GM21619 (cell line): ENCODE data around the gene PLEKHA5.
"Not testable (repeated sequence)": the region's sequence is repeated elsewhere in the genome, so short reads cannot be mapped to it uniquely, and the experiment has no call there.

Source experiments
- ATAC-seq: cut with Tn5 transposase; IDR thresholded peaks from one replicate; pipeline ENCODE4 v1.9.1; 2021; ENCODE audit not compliant: unreplicated experiment

Gene PLEKHA5

GRCh38 chr12:19306366-19306765 lies 176.8 kb downstream of the PLEKHA5 start:
- no peak for ATAC-seq

DNA sequence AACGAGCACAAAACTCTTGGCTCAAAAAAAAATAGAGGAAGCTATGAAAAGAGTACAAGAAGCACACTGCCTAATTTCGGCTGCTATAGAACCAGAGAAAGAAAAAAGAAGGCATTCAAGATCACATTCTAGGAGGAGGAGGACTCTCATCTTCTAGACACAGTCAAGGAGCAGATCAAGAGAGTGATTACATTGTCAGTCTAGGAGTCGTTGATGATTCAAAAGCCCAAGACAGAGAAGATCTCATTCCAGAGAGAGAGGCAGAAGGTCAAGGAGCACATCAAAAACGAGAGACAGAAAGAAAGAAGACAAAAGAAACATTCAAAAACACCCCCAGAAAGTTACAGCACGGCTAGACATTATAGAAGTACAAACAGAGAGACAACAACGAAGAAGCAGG lies 177.9 kb downstream of the PLEKHA5 start:
- ATAC-seq: no peak

DNA sequence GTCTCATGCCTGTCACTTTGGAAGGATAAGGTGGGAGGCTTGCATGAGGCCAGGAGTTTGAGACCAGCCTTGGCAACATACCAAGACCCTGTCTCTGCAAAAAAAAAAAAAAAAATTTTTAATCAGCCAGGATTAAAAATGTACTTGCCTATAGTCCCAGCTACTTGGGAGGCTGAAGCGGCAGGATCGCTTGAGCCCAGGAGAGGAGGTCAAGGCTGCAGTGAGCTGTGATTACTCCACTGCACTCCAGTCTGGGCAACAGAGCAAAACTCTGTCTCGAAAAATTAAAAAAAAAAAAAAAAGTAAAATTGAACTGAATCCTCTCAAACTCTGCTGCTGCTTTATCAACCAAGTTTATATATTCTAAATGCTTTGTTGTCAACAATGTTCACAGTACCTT lies 181.6 kb downstream of the PLEKHA5 start:
- ATAC-seq: no peak

DNA sequence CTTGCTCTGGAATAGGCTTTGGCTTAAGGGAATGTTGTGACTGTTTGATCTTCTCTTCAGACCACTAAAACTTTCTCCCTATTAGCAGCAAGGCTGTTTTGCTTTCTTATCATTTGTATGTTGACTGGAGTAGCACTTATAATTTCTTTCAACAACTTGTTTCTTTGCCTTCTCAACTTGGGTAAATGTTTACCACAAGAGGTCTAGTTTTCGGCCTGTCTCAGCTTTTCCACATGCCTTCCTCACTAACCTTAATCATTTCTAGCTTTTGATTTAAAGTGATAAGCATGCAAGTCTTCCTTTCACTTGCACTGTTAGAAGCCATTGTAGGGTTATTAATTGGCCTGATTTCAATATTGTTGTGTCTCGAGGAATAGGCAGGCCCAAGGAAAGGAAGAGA lies 183.1 kb downstream of the PLEKHA5 start:
- no peak for ATAC-seq

GRCh38 chr12:19316425-19316824 lies 186.9 kb downstream of the PLEKHA5 start:
- no peak for ATAC-seq

DNA sequence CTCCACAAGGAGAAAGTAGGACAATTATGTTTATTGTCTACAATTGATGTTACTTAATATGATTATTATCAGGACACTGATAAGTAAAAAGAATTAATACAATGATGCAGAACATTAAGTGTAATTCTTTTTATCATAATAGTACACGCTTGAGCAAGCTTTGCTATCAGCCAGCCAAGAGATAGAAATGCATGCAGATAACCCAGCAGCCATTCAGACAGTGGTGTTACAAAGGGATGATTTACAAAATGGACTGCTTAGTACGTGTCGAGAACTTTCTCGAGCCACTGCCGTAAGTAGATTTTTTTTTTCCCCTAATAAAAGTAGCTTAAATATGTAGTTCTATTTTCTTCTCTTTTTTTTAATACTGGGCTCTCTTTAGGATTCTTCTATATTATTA lies 192.8 kb downstream of the PLEKHA5 start:
- no peak for ATAC-seq

DNA sequence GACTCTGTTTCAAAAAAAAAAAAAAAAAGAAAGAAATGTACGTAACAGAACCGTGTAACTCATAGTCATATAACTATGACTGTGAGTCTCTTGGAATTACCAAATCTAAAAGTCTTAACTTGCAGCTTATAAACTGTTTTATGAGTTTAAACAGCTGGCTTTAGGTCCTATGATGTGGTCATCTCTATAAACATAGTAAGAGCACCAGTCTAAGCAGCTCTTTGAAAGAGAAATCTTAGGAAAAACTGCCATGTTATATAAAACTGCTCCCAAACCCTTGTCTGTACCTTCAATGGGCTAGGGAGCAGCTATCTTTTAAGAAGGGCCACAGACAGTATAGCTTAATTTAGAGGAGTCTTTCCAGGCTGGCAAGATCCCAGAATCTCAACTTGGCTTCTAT lies 194.3 kb downstream of the PLEKHA5 start:
- ATAC-seq: no peak

DNA sequence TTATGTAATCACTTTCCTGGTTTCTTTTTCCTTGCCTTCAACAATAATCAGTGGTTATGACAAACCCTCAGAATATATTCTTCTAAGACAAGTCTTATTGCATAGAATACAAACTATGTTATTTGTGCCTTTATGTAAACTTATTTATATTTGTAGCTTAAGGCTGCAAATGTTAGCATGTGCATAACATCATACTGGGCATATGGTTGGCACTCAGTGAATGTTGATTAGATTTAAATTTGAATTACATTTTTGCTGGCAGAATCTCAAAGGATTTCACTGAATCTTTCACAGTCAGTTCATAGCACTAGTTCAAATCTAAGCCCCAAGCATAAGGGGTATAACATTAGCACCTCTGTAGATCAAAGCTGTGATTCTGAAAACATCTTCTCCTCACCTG lies 196.6 kb downstream of the PLEKHA5 start:
- ATAC-seq: no peak

- no peak for ATAC-seq
Measured at GRCh38 chr12:19332196-19332595, 202.7 kb downstream of the PLEKHA5 start.

GRCh38 chr12:19338405-19338804 lies 208.9 kb downstream of the PLEKHA5 start:
- ATAC-seq: no peak

- not testable (repeated sequence) for ATAC-seq
Measured at GRCh38 chr12:19350850-19351249, 221.3 kb downstream of the PLEKHA5 start.

DNA sequence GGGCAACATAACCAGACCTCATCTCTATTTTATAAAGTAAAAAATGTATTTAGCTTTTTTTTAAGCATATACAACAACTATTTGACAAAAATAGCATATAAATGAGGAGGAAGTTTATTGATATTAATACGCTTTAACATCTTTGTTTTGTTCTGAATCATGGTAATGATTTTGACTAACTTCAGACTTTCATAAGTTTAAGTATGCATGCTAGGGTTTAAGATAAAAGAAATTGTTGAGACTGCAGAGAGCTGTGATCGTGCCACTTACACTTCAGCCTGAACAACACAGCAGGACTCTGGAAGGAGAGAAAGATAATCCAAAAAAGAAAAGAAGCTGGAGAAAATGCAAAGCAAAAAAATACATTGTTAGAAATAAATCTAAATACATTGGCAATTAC lies 221.8 kb downstream of the PLEKHA5 start:
- ATAC-seq: no peak

DNA sequence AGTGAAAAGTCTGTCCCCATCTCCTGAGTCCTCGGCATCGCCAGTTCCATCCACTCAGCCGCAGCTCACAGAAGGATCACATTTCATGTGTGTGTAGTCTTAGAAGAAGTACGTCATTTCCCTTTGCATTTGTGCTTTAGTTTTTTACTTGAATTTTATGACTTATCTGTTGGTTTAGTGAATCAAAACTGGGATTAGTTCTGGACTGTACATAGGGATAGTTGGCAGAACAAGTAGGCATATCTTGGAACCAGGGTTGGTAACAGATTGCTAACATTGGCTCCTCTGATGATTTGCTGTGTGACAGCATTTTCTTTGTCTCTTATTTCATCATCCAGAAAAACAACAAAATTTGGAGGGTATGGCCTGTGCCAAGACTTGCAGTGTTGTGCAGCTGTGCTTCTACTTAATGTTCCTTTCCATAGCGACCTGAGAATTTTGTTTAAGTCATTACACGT lies 240.2 kb downstream of the PLEKHA5 start:
- no peak for ATAC-seq

- ATAC-seq: no peak
Measured at GRCh38 chr12:19373586-19373985, 244.1 kb downstream of the PLEKHA5 start.

DNA sequence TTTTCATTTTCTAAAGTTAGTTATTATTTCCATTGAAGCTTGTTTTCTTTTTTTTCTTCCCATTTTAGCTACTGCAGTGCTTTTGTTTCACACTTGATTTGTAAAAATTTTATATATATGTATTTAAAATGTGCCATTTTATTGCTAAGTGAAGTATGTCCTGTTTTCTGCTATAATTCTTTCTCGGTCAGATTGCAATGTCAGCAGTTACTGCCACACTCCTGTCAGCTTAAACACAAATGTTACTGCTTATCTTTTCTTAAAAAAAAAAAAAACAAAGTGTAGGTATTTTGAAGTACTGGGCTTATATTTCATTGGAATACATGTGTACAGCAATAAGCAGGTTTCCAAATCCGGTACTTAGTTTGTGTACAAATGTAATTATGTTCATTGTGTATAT lies 246.4 kb downstream of the PLEKHA5 start:
- no peak for ATAC-seq

DNA sequence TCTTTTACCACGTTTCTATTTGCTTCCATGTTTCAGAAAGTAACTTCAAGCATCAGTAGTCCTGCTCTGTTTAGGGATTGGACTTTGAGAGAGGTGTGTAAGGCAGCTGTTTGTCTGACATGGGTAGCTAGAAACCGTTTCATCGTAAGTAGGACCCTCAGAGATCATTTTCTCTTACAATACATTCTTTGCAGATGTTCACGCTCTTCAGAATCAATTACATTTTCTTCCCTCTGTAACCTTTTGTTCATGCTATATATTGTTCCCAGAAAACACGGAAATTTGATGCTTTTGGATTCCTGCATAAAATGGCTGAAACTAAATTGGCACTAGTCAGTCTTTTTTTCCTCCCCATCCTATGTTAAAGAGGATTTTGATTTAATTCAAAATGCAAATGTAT lies 247.2 kb downstream of the PLEKHA5 start:
- no peak for ATAC-seq

DNA sequence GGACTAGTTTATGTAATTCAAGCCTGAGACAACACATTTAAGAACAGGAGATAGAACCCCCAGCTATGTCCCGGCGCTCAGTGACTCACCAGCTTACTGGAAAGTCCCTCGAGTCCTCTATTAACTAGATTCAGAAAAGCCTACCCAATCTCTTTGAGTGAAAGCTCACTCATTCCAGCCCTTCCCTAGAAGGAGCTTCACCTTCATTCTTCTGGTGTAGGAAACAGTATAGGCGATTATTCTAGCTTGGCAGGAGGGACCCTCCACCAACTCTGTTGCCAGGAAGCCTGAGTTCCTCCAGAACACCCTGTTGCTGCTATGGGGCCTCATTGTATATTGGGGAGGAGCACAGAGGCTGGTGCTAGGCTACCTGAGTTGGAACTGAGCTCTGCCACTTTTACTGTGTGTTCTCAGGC lies 252.6 kb downstream of the PLEKHA5 start:
- ATAC-seq: peak; percentile 93

DNA sequence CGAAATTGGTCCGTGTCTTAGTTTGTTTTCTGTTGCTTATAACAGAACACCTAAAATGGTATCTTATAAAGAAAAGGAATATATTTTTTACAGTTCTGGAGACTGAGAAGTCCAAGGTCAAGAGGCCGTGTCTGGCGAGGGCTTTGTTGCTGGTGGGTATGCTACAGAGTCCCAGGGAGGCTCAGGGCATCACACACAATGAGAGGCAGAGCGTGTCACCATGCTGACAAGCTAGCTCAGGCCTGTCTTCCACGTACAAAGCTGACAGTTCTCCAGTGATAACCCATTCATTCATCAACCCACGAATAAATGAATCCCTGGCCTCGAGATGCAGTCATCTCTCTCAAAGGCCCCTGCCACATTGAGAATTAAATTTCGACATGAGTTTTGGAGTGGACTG lies 253.0 kb downstream of the PLEKHA5 start:
- no peak for ATAC-seq

GRCh38 chr12:19387161-19387560 lies 257.6 kb downstream of the PLEKHA5 start:
- no peak for ATAC-seq

GRCh38 chr12:19388131-19388549 lies 258.6 kb downstream of the PLEKHA5 start:
- ATAC-seq: no peak

- no peak for ATAC-seq
Measured at GRCh38 chr12:19390051-19390598, 260.6 kb downstream of the PLEKHA5 start.

- not testable (repeated sequence) for ATAC-seq
Measured at GRCh38 chr12:19392644-19393043, 263.1 kb downstream of the PLEKHA5 start.

DNA sequence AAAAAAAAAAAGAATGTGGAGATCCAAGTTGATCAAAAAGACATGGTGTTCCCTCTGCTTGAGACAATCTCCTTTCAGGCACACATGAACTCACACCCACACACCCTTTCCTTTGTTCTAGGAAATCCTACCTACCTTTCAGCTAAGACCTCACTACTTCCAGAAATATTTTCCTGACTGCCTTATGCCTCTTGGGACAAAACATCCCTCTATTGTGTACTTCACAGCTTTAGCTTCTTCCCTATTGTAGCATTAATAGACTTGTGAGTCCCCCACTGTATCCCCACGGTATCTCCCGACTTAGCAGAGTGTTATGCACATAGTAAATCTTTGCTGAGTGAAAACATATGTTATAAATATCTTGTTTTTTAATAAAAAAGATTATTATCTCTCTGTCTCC lies 264.9 kb downstream of the PLEKHA5 start:
- no peak for ATAC-seq
